HG03025 (cell line): Measurements from ENCODE around the gene DENND1A.

Source experiments
- ATAC-seq: cut with Tn5 transposase; IDR thresholded peaks from one replicate; pipeline ENCODE4 v1.9.1; 2021; ENCODE audit warnings: mild to moderate bottlenecking, moderate library complexity; ENCODE audit not compliant: unreplicated experiment, low FRiP score

Gene DENND1A

DNA sequence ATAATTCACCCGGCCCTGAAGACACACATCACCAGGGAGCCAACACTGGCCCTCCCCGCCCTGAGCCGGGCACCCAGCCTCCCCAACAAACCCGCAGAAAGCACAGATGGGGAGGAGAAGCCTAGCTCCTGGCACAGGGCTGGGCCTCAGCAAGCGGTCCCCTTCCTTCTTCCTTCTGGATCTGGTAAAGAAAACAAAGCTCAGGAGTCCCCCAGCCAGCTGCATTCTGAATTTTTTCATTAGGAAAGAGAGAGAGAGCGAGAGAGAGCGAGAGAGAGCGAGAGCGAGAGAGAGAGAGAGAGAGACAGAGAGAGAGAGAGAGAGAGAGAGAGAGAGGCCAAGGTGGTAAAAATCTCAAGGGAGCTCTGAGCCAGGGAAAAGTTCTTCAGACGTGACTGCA lies 378.2 kb downstream of the DENND1A start:
- no peak for ATAC-seq

DNA sequence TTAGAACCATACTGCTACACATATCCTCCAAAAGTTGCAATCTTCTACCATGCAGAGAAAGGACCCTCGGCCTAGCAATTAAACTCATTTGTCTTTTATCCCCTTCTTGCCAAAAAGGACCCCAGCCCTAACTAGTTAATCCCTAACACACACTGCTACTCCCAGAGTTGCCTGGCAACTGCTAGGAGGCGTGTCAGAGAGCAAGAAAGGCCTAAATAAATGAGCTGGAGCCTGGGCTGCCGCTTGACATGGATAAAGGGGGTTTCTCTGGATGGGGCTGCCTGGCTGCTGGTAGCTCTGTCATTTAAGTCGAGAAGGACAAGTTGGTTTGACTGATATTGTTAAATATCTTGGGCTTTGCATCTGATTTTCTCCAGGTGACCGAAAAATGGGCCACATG lies 379.1 kb downstream of the DENND1A start:
- ATAC-seq, result no peak

DNA sequence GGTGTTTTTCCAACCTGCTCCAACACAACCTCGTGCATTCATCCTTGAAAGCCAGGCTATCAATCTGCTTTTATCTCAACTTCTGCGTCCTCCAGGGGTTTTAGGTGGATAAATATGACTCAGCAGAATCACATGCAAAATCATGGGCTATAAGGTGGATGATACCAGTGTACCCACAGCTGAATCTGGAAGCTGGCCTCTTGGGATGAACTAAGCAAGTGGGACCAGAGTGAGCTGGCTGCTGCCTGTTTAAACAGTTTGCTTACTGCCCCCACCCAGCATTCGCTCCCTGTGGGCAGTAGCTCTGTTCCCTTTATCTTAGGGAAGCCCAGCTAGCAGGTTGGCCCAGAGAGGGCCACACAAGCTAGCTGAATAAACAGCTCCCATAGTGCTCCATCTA lies 379.9 kb downstream of the DENND1A start:
- no peak for ATAC-seq

DNA sequence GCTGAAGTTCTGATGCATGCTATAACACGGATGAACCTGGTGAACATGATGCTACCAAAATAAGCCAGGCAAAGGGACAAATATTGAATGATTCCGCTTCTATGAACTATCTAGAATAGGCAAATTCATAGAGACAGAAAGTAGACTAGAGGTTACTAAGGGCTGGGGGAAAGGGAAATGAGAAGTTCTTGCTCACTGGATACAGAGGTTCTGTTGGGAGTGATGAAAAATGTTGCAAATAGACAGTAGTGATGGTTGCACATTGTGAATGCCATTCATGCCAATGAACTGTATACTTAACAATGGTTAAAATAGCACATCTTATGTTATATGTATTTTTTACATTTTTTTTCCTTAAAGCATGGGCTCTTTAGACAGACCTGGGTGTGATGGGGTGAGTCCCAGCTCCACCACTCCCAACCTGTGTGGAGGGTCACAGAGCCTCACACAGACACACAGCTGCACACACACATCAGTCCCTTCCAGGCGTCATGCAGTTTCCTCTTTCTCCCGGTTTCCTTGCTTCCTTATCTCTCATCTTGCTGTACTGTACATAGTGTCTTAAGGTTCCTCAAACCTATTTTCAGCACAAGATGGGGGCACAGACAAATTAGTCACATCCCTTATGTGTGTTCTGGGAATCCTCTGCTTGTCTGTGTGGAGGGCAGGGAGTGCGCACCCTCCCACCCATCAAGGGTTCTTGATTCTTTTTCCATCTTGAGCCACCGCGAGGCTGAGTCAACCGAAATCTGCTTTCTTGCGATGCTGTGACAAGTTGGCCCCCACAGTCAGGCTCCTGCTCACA lies 381.0 kb downstream of the DENND1A start:
- no peak for ATAC-seq

DNA sequence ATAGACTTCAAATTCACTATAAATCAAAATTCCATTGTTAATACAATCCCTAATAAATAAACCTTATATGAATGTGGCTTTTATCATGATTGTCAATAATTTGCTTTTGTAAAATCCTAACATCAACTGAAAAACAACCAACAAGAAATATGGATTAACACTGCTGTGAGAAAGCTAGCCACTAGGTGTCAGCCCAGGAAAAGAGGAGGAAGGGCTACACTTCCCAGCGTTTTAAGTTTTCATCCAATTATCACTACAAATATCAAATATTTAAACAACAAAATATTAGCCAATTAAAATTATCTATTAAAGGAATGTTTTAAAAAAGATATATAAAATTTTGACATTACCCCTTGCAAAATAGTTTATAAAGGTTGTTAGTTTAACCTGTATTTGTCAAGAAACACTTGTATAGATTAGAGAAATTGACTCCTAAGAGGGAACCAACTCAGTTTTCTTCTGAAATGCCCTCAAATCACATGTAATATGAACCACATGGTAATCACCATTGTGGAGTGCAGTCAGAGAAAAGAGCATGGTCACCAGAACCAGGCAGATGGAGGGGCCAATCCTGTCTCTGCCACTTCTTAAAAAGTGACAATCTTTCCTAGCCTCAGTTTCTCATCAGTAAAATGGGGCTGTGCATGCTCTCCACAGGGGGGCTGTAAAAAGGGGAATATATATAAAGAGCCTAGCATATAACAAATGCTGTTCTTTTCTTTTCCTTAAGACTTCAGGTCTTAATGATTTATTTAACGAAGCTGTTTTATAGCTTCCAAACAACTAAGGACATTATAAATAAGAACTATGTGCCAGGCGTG lies 385.7 kb downstream of the DENND1A start:
- no peak for ATAC-seq

DNA sequence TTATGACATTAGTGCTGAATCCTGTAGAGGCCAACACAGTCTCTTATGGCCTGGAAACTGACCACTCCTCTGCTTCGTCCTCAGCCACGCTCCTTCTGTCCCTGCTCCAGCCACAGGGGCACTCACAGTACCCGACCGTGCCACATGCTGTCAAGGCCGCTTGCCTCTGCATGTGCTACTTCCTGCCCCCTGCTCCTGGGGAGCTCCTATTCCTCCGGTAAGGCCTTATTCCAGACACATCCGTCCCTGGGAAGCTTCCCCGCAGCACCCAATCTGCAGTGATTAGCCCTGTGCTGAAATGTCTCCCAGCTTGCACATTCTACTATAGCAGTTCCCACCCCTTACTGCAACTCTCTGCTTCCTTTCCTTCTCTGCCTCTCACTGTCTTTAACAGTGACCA lies 386.4 kb downstream of the DENND1A start:
- no peak for ATAC-seq

DNA sequence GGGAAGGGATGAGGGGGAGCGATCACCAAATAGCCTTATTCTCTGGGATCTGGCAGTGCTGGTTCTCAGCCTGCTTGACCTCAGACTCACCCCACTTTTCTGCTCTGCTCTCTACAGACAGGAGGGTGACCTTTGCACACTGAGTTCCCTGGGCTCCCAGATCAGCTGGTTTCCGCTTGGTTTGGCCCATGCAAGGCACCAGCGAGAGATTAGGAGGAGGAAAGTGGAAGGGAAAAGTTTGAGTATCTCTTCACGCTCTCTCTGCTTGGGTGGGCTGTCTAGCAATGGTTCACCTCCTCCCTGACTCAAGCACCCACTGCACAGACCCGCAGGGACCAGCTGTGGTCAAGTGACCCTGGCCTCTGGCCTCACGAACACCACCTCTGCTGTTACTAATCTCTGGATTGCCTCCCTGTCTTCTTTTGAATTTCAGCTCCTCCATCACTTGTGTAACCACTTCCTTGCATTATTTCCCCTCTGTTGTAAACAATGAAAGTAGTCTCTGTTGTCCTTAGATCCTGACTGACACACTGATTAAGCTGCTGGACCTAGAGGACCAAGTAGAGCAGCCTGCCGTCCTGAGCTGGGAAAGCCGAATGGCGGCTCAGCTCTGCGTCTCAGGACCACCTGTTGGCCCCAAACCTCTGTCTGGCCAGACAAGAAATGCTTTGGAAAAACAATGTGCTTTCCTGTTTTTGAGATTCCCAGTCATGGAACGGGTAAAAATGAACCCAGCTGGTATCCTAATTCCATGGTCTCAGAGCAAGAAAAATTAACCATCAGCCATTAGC lies 387.3 kb downstream of the DENND1A start:
- ATAC-seq, result no peak

DNA sequence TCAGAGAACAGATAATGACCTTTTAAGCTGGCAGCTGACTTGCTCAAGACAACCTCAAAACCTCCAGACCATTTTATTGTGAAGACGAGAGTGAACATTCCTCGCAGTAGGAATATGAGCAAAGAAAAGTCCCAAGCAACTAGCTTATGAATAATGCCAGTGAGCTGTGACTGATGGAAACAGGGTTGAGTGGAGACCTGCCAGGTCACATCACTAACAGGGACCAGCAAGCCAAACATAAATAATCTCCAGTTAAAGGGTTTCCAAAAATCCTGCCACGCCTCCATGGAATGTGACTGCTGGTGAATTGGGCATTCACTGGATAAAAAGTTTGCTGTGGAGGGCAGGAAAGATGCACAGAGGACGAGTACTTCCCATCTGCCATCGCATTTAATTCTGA lies 388.5 kb downstream of the DENND1A start:
- no peak for ATAC-seq

DNA sequence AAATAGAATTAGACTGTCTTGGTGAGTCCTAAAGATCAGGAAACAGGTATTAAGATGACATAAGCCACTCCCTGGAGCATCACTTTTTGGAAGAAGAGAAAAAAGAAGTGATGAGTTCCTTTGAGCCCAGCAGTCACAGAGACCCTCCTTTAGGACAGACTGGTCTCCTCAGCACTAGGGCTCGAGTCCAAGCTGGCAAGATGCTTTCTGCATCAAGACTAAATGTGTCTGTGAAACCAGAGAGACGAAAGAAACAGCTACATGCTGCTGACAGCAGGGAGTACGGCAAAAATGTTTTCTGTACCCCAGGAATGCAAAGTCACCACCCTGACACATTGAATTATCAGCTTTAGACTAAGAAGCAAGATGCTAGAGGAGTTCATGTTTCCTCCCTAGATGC lies 389.5 kb downstream of the DENND1A start:
- no peak for ATAC-seq

DNA sequence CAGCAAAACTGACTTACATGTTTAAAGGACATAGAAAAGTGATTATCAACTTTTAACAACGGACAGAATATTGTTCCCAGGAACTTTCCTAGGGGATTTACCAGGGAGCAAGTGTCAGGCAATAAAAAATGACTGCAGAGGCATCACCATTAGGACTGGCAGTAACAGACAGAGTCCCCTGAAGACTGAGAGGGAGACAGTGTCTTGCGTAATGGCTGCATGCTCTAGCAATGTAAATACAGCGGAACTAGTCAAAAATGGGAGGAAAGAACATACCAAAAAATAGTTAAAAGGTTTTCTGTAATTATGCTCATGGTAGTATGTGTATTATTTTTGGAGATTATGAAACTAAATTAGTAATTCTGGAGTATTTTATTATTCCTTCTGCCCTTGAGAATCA lies 392.1 kb downstream of the DENND1A start:
- ATAC-seq, result no peak

DNA sequence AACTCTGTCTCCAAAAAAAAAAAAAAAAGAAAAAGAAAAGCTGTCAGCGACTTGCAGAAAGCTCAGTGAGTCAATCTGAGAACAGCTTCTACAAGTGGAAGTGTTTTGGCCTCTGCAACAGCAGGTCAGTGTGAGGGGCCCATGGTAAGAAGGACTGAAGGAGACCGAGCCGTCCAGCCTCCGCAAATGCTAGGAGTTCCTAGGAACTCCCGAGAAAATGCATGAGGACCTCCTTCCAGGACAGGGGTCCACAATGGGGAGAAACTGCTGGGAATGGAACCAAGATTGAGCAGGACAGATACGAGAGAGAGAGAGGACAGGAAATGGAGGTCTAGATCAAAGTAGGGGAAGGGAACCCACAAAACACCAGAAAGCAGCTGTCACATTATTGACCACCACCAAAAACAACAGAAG lies 393.5 kb downstream of the DENND1A start:
- no peak for ATAC-seq

DNA sequence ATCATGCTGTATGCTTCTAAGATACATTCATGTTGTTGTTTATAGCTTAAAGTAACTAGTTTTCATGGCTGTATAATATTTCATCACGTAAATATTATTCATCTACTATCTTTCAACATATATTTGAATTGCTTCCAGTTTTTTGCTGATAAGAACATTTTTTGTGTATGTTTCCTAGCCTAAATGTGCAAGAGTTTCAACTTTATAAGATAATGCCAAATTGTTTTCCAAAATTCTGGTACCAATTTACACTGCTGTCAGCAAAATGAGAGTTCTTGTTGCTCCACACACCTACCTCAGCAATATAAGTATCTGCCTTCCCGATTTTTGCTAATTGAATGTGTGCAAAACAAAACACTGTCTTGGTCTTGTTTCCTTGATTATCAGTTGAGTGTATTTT lies 395.6 kb downstream of the DENND1A start:
- no peak for ATAC-seq

DNA sequence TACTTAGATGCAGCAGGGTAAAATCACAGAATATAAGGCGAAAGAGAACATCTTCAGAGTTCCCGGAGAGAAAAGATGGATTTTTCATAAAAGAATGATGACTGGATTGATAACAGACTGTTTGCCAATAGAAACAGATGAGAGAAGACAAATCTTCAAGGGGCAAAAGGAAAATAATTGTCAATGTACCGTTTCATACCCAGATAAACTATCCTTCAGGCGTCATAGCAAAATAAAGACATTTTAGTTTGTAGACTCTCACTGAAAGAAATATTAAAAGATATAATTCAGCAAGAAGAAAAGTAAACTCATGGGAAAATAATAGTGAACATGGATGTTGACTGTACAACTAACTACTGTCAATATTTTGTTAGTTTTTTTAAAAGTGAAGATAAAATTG lies 399.7 kb downstream of the DENND1A start:
- no peak for ATAC-seq

DNA sequence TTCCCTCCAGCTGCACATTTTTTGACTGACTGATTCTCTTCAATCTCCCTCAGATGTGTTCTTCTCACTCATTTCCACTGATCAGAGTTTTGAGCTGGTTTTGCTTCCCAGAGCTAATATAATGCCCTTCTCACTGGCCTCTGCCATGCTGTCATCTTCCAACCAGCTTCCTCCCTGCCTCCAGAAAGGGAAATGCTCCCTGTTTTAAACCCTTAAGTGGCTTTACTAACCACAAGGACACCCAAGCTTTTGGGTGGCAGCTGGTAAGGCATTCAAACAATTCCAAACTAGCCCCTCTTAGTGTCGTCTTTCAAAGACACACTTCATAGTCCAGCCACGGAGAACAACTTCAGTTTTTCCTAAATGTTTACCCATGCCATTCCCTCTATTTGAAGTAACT lies 401.4 kb downstream of the DENND1A start:
- no peak for ATAC-seq

DNA sequence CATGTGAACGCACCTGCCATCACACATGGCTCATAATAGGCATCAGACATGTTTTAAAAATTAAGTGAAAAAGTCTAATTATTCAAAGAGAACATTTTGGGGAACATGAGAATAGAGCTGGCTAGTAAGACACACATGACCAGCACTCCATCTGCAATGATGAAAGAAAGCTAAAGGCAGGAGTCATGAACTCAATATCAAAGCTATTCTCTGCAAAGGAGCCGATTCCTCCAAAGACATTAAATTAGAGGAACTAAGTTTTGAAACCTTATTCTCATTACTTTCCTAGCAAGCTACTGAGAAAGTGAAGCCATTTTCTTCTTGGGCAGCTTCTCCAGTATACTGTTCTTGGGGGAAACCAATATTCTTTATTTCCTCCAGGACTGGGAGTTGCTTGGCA lies 401.9 kb downstream of the DENND1A start:
- ATAC-seq, result no peak

DNA sequence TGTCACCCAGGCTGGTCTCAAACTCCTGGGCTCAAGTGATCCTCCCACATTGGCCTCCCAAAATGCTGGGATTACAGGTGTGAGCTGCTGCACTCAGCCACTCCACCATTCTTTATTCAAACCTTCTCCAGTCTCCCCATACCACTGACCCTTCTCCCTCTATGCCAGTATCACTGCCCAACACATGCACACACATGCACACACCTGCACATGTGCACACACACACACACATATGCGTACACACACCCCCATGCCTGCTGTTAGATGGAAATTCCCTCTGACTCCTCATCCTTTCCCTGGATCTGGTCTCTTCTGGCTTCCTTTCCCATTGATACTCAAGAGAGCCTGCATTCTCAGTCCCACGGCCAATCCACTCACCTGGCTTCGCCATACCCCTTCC lies 404.0 kb downstream of the DENND1A start:
- no peak for ATAC-seq

DNA sequence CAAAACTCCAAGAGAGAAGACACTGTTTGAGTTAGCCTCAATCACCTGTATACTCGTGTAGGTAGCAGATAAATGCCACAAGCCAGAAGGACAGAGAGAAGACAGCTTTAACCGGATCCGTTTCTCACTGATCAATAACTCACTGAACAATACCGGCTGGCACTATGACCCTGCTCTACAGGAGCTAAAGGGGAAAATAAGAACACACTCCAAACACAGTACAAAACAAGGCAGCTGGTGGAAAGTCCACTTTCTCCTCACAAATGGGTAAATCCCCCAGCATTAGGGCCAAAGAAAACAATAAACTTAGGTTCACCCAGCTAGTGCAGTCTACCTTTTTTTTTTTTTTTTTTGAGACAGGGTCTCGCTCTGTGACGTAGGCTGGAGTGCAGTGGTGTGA lies 404.5 kb downstream of the DENND1A start:
- ATAC-seq, result no peak

DNA sequence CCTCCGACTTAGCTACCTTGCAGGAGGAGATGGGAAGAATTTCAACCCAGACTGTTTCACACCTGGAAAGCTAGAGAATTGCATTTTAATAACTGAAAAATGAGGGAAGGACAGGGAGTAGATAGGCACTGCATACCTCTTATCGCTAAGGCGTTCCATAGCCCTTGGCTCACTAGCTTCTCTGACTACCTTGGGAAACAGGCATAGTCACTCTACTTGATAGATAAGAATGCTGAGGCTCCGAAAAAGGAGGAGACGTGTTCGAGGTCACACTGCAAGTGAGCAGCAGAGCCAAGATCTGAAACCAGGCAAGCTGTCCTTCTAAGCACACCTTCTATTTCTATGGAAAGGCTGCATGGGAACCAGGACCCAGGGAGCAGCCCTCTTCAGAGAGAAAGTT lies 405.1 kb downstream of the DENND1A start:
- no peak for ATAC-seq

DNA sequence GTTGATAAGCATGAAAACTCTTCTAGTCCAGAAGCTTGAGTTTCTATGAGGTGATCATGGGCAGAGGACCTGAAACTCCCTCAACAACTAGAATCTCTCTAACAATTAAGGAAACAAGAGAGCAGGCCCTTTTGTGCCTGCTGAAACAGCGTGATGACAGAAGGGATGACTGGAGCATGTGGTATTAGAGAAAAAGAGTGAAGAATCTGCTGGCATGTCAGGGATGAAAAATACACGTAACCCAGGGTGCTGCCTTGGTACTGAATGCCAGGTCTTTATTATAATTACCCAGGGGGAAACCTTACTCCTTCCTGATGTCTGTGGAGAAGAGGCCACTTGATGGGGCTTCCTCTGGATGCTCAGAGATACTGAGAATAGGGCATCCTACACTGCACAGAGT lies 406.1 kb downstream of the DENND1A start:
- ATAC-seq, result no peak

DNA sequence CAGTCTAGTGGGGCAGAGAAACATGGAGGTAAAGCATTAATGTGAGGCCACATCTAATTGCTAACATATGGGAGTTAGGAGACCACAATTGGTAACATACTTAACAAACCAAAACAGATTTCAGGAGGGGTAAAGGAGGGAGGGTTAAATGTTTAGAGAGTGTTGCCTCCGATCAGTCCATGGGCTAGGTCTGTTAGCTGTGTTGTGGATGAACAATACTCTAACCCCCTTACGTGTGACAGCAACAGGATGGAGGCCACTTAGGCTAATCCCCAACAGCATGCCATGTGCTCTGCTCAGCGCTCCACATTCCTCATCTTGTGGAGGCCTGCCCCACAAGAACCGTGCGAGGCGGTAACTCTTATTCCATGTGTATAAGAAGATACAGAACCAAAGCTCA lies 406.9 kb downstream of the DENND1A start:
- no peak for ATAC-seq

DNA sequence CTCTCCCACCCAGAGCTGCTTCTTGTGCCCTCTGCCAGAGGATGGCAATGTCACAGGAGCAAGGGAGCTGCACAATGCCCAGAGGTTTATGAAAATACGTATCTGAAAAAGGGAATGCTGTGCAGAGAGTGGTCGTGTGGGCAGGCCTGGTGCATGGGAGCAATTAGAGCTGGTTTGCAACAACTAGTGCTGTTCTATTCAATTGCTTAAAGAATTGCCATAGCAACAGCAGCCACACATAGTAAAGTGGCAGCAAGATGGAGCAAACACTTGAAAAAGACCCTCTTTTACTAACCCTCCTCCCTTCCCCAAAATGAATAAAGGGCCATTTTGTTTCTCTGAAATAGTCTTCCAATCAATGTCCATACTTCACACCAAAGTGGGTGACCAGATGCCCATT lies 407.7 kb downstream of the DENND1A start:
- ATAC-seq, result no peak
